NK-92 (cell line): ENCODE measurements around the gene DLG2.
"Not testable (repeated sequence)": the region's sequence is repeated elsewhere in the genome, so short reads cannot be mapped to it uniquely, and the experiment has no call there.

ENCODE experiments used
- DNase-seq: peaks from one replicate; lab custom pipeline; 2025; ENCODE audit not compliant: unreplicated experiment; lab: John Stamatoyannopoulos, UW

Gene DLG2

DNA sequence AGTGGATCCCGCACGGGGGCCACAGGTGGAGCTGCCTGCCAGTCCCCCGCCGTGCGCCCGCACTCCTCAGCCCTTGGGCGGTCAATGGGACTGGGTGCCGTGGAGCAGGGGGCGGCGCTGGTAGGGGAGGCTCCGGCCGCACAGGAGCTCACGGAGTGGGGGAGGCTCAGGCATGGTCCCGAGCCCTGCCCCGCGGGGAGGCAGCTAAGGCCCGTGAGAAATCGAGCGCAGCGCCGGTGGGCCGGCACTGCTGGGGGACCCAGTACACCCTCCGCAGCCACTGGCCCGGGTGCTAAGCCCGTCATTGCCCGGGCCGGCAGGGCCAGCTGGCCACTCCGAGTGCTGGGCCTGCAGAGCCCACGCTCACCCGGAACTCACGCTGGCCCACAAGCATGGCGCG is 1318.7 kb downstream of the DLG2 start:
- not testable (repeated sequence) for DNase-seq

DNA sequence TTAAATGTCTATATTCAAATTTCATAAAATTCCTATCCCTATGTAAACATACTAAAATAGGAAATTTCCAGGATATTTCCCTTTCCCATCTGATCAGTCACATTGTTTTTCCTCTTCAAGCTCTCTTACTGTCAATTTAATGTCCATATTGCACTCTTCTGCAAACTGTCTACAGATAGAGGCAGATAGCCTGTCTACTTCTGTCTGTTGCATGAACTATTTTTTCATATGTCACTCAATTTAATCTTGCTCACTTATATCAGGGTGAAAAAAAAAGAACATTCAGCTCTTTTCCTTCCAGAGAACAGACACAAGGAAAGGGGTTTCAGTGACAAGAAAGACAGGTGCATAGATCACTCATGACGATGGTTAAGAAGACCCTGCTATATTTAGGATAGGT is 1327.1 kb downstream of the DLG2 start:
- no peak for DNase-seq

DNA sequence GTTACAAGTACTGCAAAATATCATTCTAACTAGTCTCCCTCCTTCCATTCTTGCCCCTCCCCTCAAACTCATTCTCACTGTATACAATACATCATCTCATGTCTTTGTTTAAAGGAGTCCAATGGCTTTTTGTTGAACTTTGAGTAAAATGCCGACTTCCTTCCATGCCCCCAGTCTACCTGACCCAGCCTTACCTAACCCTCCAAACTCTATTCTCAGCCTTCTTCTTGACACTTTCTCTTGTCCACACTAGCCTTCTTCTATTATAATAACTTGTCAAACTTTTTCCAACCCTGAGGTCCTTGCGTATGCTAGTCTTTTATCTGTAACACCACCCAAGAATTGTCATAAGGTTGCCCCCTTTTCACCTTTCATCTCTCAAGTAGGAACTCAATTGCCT is 1329.6 kb downstream of the DLG2 start:
- no peak for DNase-seq

DNA sequence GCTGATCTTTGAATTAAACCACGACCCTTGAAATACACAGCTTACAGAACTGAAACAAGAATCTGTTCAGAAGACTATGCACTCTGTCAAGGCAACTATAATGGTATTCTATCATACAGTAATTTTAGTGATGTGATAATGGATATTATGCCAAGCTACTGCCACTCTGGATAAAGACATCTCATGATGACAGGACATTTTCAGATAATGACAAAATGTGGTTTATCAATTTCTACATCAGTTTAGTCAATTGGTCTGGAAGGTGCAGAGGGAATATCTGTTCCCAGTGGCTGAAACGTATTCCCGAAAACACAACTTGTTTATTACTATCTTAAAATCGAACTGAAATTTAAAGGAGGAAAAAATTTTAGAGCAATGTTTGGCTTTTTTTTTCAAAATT is 1331.3 kb downstream of the DLG2 start:
- no peak for DNase-seq

DNA sequence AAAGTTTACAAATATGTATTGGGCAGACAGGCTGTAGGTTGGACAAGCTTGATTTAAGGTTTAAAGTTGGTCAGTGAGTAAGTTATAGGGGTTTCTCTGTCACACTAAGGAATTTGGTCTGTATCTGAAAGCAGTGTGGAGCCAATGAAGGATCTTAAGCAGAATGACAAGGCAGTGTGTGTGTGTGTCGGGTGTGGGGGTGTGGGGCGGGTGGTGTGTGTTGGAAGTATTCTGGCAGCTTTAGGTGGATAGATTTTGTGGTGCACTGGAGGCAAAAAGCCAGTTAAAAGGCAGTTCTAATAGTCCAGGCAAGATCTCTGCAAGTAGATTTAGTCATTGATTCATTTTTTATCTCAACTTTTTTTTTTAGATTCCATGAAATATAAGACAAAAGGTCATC is 1334.2 kb downstream of the DLG2 start:
- DNase-seq: no peak

DNA sequence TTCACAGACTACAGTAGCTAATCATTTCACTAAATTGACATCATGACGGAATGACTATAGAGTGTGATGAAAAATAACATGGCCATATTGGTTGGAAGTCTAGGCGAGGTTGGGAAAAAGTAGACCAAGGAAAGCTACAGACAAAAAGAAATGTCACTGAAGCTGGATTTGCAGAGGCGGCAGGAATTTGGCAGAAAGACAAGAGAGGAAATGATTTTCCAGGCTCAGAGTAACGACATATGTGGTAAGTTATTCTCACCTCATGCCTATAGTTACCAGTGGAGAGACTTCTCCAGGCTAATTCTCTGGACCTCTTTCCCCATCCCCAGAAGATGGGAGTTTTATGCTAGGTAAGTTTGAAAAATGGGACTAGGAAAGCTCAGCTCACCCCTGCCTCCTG is 1335.1 kb downstream of the DLG2 start:
- DNase-seq: no peak

DNA sequence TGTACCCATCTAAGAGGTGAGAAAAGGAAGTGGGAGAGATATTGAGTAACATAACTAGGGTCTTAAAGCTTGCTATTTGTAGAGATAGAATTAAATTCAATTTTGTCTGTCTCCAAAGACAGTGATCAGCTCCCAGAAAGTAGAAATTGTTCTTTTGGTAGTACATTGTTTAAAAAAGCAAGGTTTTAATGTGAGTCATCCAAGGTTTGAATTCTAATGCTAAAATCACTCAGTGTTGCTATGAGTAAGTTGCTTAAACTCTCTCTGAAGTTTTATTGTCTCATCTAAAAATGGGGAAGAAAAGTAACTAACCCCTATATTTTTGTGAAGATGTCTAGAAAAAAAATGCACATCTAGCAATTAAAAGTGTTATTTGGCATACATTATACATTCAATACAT is 1336.5 kb downstream of the DLG2 start:
- DNase-seq: no peak

DNA sequence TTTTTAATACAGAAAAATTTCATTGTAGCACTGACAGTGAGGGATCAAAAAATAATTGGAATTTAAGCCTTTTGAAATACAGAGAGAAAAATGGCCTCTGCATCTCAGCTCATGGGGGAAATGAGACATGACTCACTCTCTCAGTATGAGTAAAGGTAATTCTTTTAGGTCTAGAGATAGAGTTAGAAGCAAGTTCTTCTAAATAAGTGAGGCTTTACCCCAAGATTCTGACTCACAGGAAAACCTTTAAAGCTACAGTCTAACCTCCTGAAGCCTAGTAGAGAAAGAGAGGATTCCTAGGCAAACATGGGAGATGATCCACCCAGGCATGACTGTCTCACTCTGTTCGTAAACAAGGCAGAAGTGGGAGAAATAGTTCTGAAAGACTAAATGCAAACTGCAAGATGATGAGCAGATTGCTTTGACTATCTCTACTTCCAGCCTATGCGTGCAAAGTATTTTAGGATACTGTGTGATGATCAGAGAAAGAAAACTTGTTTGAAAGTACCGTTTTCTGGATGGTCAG is 1337.7 kb downstream of the DLG2 start:
- DNase-seq: no peak

DNA sequence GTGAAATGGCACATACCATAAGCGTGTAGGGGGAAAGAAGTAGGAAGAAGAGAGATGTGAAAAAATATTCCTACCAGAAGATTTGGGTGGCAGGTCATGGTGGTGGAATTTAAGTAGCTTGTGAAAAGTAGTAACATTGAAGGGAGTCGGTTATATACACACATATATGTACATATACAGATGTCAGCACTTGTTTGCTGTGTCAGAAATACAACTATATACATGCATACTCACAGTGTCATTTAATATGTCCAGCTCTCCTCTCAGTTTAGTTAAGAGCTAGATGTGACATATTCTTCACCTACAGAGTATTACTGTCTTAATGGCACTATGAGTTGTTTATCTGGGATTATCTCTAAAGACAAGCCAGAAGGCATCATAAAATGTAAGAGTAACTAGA is 1353.6 kb downstream of the DLG2 start:
- DNase-seq: no peak

DNA sequence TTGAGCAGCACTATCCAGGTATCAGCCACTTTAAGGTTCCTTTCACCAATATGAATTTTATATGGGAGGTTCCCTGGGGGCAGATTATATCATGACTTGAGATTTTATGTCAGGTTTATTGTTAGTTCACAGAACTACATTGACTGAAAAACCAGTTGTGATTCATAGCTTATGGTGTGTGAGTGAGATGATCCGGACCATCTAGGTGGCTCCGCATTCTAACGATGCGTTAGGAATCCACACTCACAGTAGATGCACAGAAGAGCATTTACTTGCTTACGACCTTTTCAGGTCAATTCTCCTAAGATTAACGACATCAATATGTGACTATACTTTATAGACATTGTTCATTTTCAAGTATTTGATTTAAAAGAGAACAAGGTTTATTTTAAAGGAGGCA is 1356.7 kb downstream of the DLG2 start:
- no peak for DNase-seq

DNA sequence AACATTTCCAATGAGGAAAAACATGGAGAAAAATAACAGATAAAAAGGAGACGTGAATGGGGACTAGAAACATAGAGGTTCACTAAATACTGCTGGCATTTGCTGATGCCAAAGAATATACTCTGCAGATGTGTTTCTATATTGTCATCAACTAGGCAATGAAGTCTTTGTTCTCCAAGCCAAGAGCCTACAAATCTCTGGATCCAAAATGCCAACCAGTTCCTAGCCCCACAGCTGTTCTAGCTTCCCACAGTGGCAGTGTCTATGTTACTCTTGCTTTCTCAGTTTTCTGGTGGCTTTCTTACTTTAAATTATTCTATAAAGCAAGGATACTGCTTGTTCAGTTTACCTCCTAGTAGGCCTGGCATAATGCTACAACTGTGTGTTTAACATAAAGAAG is 1363.1 kb downstream of the DLG2 start:
- DNase-seq: no peak

DNA sequence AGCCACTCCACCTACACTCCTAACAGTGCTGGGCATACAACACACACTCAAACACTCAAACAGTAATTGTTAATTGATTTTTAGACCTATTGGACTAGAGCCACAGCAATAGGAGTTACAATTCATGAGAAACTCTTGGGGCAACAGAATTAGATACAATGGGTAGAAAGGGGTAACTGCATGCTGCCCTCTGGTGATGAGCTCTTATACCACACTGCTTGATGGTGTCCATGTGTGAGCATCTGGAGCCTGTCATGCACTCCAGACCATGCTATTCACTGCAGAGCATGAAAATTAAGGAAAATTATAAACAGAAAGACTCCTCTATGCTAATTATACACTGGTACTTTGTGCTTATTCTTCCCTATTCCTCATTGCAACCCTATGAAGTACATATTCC is 1365.4 kb downstream of the DLG2 start:
- no peak for DNase-seq

DNA sequence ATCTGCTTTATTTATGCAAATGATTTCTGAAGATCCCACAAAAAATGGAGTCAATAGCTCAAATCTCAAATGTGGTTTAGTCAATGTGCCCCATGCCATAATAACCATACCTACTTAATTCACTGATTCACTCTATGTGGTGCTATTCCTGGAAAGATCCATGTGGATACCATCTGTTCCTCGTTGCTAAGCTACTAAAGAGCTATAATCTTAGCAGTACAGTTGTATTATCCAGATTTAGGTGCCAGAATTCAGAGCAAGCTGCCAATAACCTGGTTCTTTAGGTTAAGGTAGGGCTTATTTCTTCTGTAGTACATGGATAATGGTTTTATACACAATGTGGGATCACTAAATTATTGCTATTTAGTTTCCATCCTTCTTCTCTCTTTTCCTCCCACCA is 1366.3 kb downstream of the DLG2 start:
- no peak for DNase-seq

DNA sequence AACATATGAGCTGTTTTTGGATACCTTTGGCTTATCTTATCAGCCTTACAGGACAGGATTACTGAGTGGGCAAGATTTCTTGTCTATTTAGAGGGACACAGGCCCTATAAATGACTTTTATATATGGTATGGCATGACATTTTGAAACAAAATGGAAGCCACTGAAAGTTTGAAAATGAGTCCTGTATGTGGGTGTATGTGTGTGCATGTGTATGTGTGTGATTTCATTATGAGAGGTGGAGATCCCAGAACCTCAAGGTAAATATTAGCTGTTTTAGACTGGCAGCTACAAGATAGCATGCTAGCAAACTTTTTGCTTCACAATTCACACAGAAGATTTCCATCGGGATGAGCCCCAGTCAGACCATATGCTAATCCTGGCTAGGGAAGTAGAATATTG is 1370.5 kb downstream of the DLG2 start:
- no peak for DNase-seq

DNA sequence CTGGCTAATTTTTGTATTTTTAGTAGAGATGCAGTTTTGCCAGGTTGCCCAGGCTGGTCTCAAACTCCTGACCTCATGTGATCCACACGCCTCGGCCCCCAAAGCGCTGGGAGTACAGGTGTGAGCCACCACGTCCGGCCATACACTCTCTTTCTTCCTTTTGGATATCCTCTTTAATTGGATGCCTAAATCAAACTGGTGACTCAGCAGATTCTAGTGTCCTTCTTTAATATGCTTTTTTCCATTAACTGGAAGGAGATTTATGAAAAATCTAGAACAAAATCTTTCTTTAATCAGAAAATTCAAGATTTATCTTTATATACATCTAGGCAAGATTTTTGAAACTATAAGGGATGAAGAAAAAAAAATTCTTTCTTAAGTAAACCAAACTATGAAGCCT is 1371.7 kb downstream of the DLG2 start:
- DNase-seq: no peak

DNA sequence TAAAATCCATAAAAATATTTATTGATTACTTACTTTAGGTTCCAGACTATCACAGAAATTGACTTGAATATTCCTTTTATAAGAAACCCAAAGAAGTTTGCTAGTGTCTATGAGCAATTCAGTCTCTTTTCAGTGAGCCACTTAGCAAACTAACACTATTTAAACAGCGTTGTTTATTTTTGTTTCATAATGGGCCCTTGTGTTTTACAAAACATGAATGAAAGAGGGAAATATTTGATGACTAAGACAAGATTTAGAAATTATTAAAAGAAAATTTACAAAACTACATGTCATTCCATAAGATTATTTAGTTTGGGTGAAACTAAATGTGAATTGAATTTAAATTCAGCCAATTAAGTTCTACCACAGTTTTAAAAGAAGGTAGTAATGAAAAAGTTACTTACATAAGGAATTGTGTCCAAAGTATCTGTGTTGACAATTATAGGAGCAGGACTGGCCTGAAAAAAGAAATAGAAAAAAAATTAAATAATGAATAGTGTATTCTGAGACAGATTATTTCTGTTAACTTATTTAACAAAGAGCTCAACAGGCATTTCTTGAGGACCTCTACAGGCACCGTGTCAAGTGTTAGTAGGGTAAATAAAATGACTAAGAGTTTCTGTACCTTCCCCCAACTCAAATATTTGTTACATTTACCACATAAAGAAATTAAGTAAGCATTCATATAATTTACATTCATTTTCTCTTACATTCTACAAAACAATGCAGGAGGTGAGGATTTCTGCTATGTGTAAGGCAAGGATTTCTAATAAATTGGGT is 1376.1 kb downstream of the DLG2 start:
- DNase-seq: no peak

DNA sequence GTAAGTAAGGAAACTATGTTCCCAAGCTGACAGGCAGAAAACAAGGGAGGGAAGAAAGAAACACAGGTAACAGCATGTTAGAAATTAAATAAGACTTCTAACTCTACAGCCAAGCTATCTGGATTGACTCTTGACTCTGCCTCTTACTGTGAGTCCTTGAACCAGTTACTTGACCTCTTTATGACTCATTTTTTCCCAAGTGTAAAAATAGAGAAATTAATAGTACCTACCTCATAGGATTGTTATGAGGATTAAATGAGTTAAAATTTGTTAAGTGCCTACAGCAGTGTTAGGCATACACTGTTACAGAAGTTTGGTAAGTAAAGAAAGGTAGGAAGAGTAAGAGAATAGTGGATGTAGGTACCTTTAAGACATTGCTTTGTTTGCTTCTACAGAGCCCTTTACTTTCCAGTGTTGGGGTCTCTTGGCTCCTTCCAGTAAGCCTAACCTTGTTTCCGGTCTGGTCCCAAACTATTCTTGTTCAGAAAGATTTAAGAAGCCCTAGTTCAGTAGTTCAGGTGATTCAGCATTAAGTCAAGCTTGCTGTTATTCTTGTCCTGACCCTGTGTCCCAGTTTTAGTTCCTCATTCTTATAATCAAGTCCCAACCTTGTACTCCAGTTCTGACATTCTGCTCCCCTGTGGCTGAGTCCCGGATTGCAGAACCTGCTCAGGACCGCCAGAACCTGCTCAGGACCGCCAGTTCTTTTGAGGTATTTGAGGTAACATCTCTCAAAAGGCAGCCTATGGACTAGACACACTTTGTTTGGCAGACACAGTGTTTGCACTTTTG is 1377.6 kb downstream of the DLG2 start:
- DNase-seq: no peak

DNA sequence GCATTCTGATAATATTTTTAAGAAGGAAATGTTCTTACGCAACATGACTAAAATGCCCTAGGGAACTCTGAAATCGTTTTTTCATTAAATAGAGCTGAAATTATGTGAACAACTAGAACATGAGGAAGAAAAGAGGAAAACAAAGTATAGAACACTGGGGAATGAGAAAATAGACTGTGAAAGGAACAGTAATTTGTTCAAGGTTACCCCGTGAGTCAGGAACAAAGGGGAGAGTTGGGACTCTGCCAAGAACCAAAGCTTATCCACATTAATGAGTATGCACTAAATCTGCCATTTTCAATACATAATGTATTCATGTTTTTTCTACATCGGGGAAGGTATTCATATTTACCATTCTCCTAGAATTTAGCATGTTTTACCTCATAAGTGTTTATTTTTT is 1379.2 kb downstream of the DLG2 start:
- no peak for DNase-seq

DNA sequence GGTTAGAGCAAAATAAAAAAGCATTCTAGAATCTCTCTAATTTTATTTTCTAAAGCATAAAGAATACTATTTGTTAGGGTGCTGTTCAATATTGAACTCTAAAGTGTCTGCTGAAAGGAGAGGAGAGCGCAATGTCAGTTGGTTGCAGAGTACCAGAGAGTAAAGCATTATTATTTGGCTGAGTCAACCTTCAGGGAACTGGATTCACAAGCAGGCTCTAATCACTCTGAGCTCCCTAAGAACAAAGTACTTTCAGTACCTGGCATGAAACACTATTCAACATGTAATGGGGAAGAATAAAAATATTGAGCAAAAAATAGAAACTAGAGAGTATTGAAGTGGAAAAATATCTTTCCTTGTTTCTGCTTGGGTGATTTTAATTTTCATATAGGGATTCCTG is 1380.0 kb downstream of the DLG2 start:
- no peak for DNase-seq

DNA sequence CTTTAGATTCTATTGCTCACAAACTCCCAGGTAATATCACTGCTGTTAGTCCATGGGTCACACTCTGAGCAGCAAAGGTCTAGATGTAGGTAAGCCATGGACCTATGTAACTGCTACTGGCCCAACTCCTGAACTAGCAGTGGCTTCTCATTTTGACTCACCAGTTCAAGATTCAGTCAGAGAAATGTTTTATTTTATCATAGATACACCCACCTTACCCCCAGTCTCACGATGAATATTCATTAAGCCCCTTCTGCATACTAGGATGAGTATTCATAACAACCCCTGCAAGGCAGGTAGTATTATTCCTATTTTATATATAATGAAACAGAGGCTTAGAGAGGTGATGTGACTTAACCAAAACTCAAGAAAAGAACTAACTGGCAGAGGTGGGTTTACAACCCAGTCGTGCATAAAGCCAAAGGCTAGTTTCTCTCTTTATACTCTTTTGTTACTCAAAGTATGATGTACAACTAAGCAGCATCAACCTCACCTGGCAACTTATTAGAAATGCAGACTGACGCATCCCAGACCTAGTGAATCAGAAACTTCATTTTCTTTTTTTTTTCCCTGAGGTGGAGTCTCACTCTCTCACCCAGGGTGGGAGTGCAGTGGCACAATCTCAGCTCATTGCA is 1383.4 kb downstream of the DLG2 start:
- no peak for DNase-seq

DNA sequence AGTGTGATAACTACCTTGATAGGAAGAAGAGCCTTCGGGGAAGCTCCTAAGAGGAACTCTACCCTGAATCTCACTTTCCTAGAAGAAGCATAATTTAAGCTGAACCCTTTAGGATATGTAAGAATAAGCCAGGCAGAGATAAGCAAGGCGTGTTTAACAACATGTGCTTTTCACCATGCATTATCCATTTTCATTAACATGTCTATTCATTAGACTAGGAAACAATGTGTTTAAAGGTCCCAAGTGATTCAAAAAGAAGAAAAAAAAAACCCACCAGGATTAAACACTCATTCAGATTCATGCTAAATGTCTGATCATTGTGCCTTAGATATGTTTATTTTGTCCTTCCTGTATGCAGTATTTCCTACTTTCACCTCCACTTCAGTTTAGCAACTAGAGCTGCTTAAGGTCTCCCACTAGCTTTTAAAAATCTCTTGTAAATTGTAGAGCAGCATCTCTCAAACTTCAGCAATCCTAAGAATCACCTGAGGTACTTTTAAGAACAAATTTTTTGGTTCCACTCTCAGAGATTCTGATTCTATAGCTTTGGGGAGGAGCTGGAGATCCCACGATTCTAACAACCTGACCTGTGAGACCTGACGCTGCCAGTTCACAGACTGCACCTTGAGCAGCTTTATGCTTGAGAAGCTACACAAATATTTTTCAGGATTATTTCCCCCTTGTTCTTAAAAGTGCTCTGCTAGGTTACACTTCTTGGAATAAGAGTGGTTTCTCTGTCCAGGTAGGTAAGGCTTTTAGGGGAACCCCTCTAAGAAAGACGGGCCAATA is 1385.6 kb downstream of the DLG2 start:
- DNase-seq: no peak
